ENCODE data around the gene PAGR1. TPM values are rescaled to one million over a fixed set of nuclear protein-coding genes. Genes with fewer than 3 reads are reported as not detected.

The PAGR1 gene
- total and polyA plus RNA-seq, 9 of the 15 experiments (the other 6 are each of a cell fraction or from before 2014, with no cell fraction given) = 1.4 to 58.2 (median 16.8) TPM

DNA sequence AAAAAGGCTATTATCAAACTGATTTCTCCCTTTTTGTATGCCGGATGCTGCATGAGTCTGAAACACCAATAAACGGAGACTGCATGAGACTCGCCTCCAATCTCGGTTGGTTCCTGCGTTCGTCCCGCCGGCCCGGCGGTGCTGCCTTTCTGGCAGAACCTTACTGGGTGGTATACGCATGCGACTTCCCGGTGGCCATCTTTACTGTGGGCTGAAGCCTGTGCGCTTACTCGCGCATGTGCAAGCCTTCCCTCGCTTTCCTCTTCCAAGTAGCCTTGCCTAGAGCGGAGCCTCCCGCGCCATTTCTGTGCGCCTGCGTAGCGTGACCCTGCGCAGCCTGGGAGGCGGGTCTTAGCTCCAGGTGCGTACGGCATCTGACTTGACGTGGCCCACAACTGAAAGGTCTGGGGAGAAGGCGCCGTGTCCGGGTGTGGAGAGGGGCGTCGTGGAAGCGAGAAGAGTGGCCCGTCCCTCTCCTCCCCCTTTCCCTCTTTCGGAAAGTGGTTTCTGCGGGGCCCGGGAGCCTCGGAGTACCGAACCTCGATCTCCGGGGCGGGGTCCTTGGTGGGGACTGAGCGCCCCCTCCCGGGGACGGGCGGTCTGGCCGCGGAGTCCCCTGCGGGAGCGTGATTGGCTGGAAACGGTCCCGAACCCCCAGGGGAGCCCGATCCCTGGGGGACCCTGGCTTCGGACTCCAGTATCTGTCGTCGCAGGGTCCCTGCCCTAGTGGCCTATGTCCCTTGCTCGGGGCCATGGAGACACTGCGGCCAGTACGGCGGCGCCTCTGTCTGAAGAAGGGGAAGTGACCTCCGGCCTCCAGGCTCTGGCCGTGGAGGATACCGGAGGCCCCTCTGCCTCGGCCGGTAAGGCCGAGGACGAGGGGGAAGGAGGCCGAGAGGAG lies at the start of gene PAGR1 (continued):
- TF ChIP-seq, protein P1, sequence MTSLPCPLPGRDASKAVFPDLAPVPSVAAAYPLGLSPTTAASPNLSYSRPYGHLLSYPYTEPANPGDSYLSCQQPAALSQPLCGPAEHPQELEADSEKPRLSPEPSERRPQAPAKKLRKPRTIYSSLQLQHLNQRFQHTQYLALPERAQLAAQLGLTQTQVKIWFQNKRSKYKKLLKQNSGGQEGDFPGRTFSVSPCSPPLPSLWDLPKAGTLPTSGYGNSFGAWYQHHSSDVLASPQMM (CRISPR knock-in tag; IDR thresholded peaks at IDR 0.05) = no peak
- peak; percentile 62 for TF ChIP-seq ARID1B (IDR thresholded peaks at IDR 0.05)
- TF ChIP-seq ZNF143 (CRISPR knock-in tag; IDR thresholded peaks at IDR 0.05) = no peak
- TF ChIP-seq PML (IDR thresholded peaks at IDR 0.05; ENCODE audit: low read length) = peak; percentile 47; the same call in 1 of the 2 replicates
- TF ChIP-seq, protein P2, sequence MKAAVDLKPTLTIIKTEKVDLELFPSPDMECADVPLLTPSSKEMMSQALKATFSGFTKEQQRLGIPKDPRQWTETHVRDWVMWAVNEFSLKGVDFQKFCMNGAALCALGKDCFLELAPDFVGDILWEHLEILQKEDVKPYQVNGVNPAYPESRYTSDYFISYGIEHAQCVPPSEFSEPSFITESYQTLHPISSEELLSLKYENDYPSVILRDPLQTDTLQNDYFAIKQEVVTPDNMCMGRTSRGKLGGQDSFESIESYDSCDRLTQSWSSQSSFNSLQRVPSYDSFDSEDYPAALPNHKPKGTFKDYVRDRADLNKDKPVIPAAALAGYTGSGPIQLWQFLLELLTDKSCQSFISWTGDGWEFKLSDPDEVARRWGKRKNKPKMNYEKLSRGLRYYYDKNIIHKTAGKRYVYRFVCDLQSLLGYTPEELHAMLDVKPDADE (conservative IDR thresholded peaks at IDR 0.05; ENCODE audit: control insufficient read depth, low read depth, low read length) = peak; percentile 65
- TF ChIP-seq, protein P3, sequence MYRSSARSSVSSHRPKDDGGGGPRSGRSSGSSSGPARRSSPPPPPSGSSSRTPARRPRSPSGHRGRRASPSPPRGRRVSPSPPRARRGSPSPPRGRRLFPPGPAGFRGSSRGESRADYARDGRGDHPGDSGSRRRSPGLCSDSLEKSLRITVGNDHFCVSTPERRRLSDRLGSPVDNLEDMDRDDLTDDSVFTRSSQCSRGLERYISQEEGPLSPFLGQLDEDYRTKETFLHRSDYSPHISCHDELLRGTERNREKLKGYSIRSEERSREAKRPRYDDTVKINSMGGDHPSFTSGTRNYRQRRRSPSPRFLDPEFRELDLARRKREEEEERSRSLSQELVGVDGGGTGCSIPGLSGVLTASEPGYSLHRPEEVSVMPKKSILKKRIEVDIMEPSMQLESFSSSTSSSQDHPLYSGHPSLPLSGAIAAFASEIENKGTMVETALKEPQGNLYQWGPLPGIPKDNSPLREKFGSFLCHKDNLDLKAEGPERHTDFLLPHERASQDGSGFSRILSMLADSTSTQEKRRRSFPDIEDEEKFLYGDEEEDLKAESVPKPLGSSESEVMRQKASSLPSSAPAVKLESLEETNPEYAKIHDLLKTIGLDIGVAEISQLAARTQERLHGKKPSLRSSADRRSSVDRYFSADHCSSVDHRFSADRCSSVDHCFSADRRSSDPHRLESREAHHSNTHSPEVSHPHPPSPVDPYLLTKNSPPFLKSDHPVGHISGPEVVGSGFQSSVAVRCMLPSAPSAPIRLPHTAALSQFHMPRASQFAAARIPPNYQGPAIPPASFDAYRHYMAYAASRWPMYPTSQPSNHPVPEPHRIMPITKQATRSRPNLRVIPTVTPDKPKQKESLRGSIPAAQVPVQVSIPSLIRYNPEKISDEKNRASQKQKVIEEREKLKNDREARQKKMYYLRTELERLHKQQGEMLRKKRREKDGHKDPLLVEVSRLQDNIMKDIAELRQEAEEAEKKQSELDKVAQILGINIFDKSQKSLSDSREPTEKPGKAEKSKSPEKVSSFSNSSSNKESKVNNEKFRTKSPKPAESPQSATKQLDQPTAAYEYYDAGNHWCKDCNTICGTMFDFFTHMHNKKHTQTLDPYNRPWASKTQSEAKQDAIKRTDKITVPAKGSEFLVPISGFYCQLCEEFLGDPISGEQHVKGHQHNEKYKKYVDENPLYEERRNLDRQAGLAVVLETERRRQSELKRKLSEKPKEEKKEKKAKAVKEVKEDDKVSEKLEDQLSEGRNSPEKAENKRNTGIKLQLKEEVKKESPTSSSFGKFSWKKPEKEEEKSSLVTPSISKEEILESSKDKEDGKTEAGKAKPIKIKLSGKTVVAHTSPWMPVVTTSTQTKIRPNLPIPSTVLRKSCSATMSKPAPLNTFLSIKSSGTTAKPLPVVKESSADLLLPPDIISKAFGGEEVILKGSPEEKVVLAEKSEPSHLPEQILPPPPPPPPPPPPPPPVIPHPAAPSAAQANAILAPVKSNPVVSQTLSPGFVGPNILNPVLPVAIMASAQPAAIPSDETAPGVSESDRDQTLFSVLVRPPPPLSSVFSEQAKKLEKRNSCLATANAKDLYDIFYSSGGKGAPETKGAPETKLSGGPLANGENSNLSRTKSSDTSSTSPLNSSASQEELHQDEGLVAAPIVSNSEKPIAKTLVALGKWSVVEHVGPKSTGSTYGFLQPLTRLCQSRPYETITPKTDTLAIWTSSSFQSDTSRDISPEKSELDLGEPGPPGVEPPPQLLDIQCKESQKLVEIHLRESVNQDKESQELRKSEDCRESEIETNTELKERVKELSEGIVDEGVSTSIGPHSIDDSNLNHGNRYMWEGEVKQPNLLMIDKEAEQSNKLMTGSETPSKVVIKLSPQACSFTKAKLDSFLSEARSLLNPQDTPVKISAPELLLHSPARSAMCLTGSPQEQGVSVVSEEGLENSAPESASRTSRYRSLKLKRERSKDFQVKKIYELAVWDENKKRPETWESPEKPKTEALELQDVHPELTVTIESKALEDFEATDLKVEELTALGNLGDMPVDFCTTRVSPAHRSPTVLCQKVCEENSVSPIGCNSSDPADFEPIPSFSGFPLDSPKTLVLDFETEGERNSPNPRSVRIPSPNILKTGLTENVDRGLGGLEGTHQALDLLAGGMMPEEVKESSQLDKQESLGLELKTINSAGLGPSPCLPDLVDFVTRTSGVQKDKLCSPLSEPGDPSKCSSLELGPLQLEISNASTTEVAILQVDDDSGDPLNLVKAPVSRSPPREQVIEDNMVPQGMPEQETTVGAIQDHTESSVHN (IDR thresholded peaks at IDR 0.05; ENCODE audit: borderline replicate concordance in 1 of 2, low read depth in 1 of 2) = no peak
- peak; percentile 90 for TF ChIP-seq BRD9 (IDR thresholded peaks at IDR 0.05; ENCODE audit: low read depth, partially characterized antibody)
- TF ChIP-seq HNRNPUL1 (IDR thresholded peaks at IDR 0.05; ENCODE audit: low read length) = no peak
- TF ChIP-seq, protein P4, sequence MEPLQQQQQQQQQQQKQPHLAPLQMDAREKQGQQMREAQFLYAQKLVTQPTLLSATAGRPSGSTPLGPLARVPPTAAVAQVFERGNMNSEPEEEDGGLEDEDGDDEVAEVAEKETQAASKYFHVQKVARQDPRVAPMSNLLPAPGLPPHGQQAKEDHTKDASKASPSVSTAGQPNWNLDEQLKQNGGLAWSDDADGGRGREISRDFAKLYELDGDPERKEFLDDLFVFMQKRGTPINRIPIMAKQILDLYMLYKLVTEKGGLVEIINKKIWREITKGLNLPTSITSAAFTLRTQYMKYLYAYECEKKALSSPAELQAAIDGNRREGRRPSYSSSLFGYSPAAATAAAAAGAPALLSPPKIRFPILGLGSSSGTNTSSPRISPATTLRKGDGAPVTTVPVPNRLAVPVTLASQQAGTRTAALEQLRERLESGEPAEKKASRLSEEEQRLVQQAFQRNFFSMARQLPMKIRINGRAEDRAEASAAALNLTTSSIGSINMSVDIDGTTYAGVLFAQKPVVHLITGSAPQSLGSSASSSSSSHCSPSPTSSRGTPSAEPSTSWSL (CRISPR knock-in tag; IDR thresholded peaks at IDR 0.05; ENCODE audit: borderline replicate concordance) = no peak
- no peak for TF ChIP-seq ZNF785 (CRISPR knock-in tag; IDR thresholded peaks at IDR 0.05)
- peak; percentile 79 for TF ChIP-seq TAF1 (IDR thresholded peaks at IDR 0.05; ENCODE audit: control insufficient read depth, extremely low read depth, insufficient read depth, low read length, severe bottlenecking)
- TF ChIP-seq, protein P5, sequence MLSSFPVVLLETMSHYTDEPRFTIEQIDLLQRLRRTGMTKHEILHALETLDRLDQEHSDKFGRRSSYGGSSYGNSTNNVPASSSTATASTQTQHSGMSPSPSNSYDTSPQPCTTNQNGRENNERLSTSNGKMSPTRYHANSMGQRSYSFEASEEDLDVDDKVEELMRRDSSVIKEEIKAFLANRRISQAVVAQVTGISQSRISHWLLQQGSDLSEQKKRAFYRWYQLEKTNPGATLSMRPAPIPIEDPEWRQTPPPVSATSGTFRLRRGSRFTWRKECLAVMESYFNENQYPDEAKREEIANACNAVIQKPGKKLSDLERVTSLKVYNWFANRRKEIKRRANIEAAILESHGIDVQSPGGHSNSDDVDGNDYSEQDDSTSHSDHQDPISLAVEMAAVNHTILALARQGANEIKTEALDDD (IDR thresholded peaks at IDR 0.05) = no peak
- peak; percentile 74; the same call in 1 of the 2 replicates for TF ChIP-seq XRCC5 (IDR thresholded peaks at IDR 0.05; ENCODE audit: low read depth, low read length)
- TF ChIP-seq STAT5A (IDR thresholded peaks at IDR 0.05; ENCODE audit: borderline replicate concordance, low read length) = no peak

All from K562 (cell line).